BLaER1 treated with 17β-estradiol and CSF1 and Interleukin-3, amounts not matched to agents 10 nM and 100 nM (cell line): Measurements from ENCODE around the gene RIMKLA.
A peak's percentile ranks its signal among the peaks of the same experiment; 100 is the strongest.

Experiments used
- H3K27ac ChIP-seq, 11 experiments: shearing (Covaris generic); formaldehyde crosslinking; 2 replicates each; pipeline ENCODE4 v1.8.1; 2022
- H3K27me3 ChIP-seq, 11 experiments: shearing (Covaris generic); formaldehyde crosslinking; 2 replicates each; pipeline ENCODE4 v1.8.1; 2022
- H3K36me3 ChIP-seq, 11 experiments: shearing (Covaris generic); formaldehyde crosslinking; 2 replicates each; pipeline ENCODE4 v1.8.1; 2022
- H3K4me1 ChIP-seq, 10 experiments: shearing (Covaris generic); formaldehyde crosslinking; 2 replicates each; pipeline ENCODE4 v1.8.1; 2022
- H3K4me2 ChIP-seq, 11 experiments: shearing (Covaris generic); formaldehyde crosslinking; 2 replicates each; pipeline ENCODE4 v1.8.1; 2022
- H3K4me3 ChIP-seq, 10 experiments: shearing (Covaris generic); formaldehyde crosslinking; 2 replicates each; pipeline ENCODE4 v1.8.1; 2022
- H3K9ac ChIP-seq, 11 experiments: shearing (Covaris generic); formaldehyde crosslinking; 2 replicates each; pipeline ENCODE4 v1.8.1; 2022
- H3K9me3 ChIP-seq, 11 experiments: shearing (Covaris generic); formaldehyde crosslinking; replicated peaks in 1 of 11; 2 replicates each; pipeline ENCODE4 v1.8.1; 2022
- H4K20me1 ChIP-seq, 11 experiments: shearing (Covaris generic); formaldehyde crosslinking; 2 replicates each; pipeline ENCODE4 v1.8.1; 2022
- Cebpa-rat ChIP-seq, 11 experiments: shearing (Covaris generic); IDR thresholded peaks; 2 replicates each; pipeline ENCODE4 v1.8.1; 2022

The RIMKLA gene

GRCh38 chr1:42456754-42457089, 76.1 kb downstream of the RIMKLA start:
- peak overlapping the region; percentile 92 to 97 (median 94) for H3K9ac ChIP-seq
- peak overlapping the region; percentile 78 to 99 (median 90) for H3K4me2 ChIP-seq
- H3K36me3 ChIP-seq, result peaks cover 30 to 45% (median 37%) of the 10 kb centered on the region in 11 experiments
- H3K9me3 ChIP-seq, result no peaks in the 10 kb centered on the region
- H3K4me1 ChIP-seq, result peaks cover 26 to 44% (median 37%) of the 10 kb centered on the region in 10 experiments
- H3K4me3 ChIP-seq, result peak overlapping the region; percentile 71 to 86 (median 78)
- no peaks in the 10 kb centered on the region for H3K27me3 ChIP-seq
- TF ChIP-seq Cebpa-rat (IDR thresholded peaks at IDR 0.05), result no peak
- H3K27ac ChIP-seq, result peak overlapping the region; percentile 94 to 97 (median 96)
- no peaks in the 10 kb centered on the region; a peak in 1 of 22 replicates for H4K20me1 ChIP-seq

GRCh38 chr1:42461196-42461595, 80.6 kb downstream of the RIMKLA start:
- peak overlapping the region in 8 of 11 experiments; percentile 12 to 96 (median 88); a peak in 15 of 22 replicates for H3K4me2 ChIP-seq
- H3K9me3 ChIP-seq, result no peaks in the 10 kb centered on the region
- no peak for TF ChIP-seq Cebpa-rat (IDR thresholded peaks at IDR 0.05)
- peaks cover 0 to 14% (median 10%) of the 10 kb centered on the region in 11 experiments; a peak in 10 of 22 replicates for H3K27me3 ChIP-seq
- peaks cover 30 to 47% (median 37%) of the 10 kb centered on the region in 11 experiments for H3K36me3 ChIP-seq
- H3K27ac ChIP-seq, result no peak overlapping the region
- no peaks in the 10 kb centered on the region; a peak in 1 of 22 replicates for H4K20me1 ChIP-seq
- no peak overlapping the region for H3K4me3 ChIP-seq
- peaks cover 33 to 48% (median 44%) of the 10 kb centered on the region in 10 experiments for H3K4me1 ChIP-seq
- no peak overlapping the region for H3K9ac ChIP-seq

DNA sequence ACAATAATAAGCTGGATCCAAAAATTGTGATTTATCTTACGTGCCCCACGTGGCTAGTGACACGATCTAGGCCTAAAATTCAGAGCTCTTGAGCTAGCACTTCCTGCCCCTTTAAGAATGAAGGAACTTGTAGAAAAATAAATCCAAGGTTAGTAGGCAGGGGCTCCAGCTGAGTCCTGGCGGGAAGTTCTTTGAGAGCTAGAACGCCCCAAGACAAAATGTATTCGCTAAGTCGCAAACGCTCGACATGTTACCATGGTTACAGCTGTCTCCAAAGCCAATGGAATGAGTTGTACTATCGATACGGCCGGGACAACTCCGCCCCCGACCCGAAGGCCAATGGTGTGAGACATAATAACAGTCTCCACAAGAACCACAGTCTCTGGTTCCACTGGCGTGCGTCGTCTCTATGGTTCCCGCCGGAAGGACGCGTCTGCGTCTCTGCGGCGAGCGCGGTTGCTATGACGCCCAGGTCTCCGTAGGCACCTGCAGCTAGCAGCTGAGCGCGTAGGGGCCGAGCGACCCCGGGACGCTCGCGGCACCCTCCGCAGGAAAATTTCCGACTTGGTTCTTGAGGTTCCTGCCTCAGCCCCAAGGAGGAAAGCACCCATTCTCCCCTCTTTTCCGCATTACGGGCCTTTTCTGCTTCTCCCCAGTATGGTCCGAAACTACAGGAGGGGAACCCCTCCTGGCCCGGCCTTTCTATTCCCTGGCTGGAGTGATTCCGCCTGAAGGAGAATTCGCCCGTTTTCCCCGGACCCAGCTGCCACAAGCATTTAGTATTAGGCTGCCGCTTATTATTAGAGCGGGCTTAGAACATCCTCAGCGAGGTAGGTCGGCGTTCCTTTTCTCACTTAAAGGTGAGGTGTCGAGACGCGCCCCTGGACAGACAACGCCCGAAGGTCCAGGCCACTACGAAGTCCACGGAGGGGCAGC, 82.5 kb downstream of the RIMKLA start, which contains the start of gene CCDC30:
Gene CCDC30 (plus strand): TSS at position 459 of the 936 bp plus-strand sequence. CDS start 17,266 bp downstream, outside the sequence.
- Histone ChIP-seq H3K9ac (peak within 1 kb of the TSS; percentile 35 to 71 (median 64); a peak in 21 of 22 replicates), H3K4me3 (peak within 1 kb of the TSS; percentile 61 to 81 (median 70)), H3K9me3 (no peaks in the 10 kb centered on the region)

GRCh38 chr1:42463921-42464320, 83.3 kb downstream of the RIMKLA start:
- Histone ChIP-seq H3K9me3 (no peaks in the 10 kb centered on the region), H3K4me1 (peaks cover 22 to 30% (median 27%) of the 10 kb centered on the region in 10 experiments), H3K4me3 (peak overlapping the region in 9 of 10 experiments; percentile 61 to 81 (median 70); a peak in 12 of 20 replicates), H3K4me2 (peak overlapping the region; percentile 80 to 97 (median 89)), H3K27me3 (peaks cover 0 to 14% (median 10%) of the 10 kb centered on the region in 11 experiments; a peak in 10 of 22 replicates), H3K36me3 (peaks cover 19 to 30% (median 24%) of the 10 kb centered on the region in 11 experiments), H3K9ac (peak overlapping the region in 3 of 11 experiments; percentile 35 to 71 (median 58); a peak in 2 of 22 replicates), H3K27ac (no peak overlapping the region), H4K20me1 (no peaks in the 10 kb centered on the region; a peak in 1 of 22 replicates)
- no peak for TF ChIP-seq Cebpa-rat (IDR thresholded peaks at IDR 0.05)

More for the DNA sequence above, 82.5 kb downstream of the RIMKLA start, which contains the start of gene CCDC30:
- peaks cover 22 to 36% (median 32%) of the 10 kb centered on the region in 10 experiments for H3K4me1 ChIP-seq
- H3K4me2 ChIP-seq, result peak within 1 kb of the TSS; percentile 80 to 97 (median 89)
- peaks cover 28 to 38% (median 32%) of the 10 kb centered on the region in 11 experiments for H3K36me3 ChIP-seq
- no peaks in the 10 kb centered on the region; a peak in 1 of 22 replicates for H4K20me1 ChIP-seq
- peak within 1 kb of the TSS in 4 of 11 experiments; percentile 19 to 70 (median 40); a peak in 5 of 22 replicates for H3K27ac ChIP-seq
- TF ChIP-seq Cebpa-rat (IDR thresholded peaks at IDR 0.05), result no peak
- peaks cover 0 to 14% (median 10%) of the 10 kb centered on the region in 11 experiments; a peak in 10 of 22 replicates for H3K27me3 ChIP-seq

DNA sequence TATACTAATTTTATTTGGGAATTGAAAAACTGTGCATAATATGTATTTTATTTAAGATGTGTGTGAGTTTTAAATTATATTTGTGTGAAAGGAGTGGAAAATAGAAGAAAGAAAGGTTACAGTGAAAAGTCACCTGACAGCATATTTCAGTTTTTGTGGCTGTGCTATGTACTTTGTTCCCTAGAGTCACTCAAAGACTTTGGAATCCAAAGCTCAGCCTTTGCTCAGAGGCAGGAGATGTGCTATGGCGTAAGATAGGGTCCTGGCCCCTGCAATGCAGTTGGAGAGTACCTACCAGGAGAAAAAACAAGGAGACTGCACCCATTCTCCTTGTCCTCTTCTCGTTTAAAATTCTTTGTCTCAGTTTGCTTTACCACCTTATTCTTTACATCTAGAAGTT, 85.4 kb downstream of the RIMKLA start:
- no peaks in the 10 kb centered on the region for H4K20me1 ChIP-seq
- TF ChIP-seq Cebpa-rat (IDR thresholded peaks at IDR 0.05), result no peak

DNA sequence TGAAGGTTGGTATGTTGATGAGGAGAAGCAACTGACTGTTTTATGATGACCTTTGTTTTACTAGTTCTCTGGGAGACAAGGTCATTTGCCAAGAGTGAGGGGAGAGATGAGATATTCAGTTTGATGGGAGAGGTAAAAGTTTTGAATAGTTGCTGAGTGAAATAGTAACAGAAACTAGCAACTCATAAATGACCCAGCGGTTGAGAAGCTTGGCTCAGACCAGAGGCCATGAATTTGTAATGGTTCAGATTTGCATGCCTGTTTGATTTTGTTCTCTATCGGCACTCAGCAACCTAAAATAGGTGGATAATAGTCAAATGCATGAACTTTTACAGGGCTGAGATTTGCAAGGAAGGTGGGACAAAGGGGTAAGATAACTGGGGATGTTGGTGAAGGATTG, 89.1 kb downstream of the RIMKLA start:
- H3K9me3 ChIP-seq, result no peaks in the 10 kb centered on the region
- peaks cover 0 to 5% (median 0%) of the 10 kb centered on the region in 10 experiments; a peak in 2 of 20 replicates for H3K4me1 ChIP-seq
- H3K36me3 ChIP-seq, result no peaks in the 10 kb centered on the region; a peak in 1 of 22 replicates
- H3K27ac ChIP-seq, result no peak overlapping the region
- TF ChIP-seq Cebpa-rat (IDR thresholded peaks at IDR 0.05), result no peak
- H3K4me3 ChIP-seq, result no peak overlapping the region
- no peak overlapping the region for H3K4me2 ChIP-seq
- H3K9ac ChIP-seq, result no peak overlapping the region
- H3K27me3 ChIP-seq, result no peaks in the 10 kb centered on the region
- H4K20me1 ChIP-seq, result no peaks in the 10 kb centered on the region

More for the DNA sequence above, 85.4 kb downstream of the RIMKLA start:
- H3K4me3 ChIP-seq, result no peak overlapping the region
- no peaks in the 10 kb centered on the region for H3K9me3 ChIP-seq
- H3K36me3 ChIP-seq, result peaks cover 0 to 9% (median 3%) of the 10 kb centered on the region in 11 experiments; a peak in 12 of 22 replicates
- H3K9ac ChIP-seq, result no peak overlapping the region
- no peak overlapping the region for H3K4me2 ChIP-seq
- H3K27ac ChIP-seq, result no peak overlapping the region
- H3K4me1 ChIP-seq, result peaks cover 17 to 26% (median 23%) of the 10 kb centered on the region in 10 experiments
- peaks cover 0 to 14% (median 10%) of the 10 kb centered on the region in 11 experiments; a peak in 10 of 22 replicates for H3K27me3 ChIP-seq
